HepG2 (cell line): Measurements from ENCODE around the gene PHB1. TPM values are rescaled to one million over a fixed set of nuclear protein-coding genes. Genes with fewer than 3 reads are reported as not detected.

Experiments
- AKAP8 ChIP-seq: sonication (generic); formaldehyde crosslinking; IDR thresholded peaks from 2 replicates; pipeline ENCODE4 v1.5.1; 2020; ENCODE audit warnings: mild to moderate bottlenecking, missing genetic modification reagents
- BORCS8-MEF2B ChIP-seq: sonication (generic); formaldehyde crosslinking; IDR thresholded peaks from 2 replicates; pipeline ENCODE4 v1.8.0; 2022; ENCODE audit warnings: mild to moderate bottlenecking, missing genetic modification reagents
- CREM ChIP-seq, 2 experiments: sonication (generic) in 1 of 2; formaldehyde crosslinking in 1 of 2; IDR thresholded peaks; 2 replicates each; pipeline versions ENCODE4 v1.4.0 to v1.6.1; 2016 to 2020; ENCODE audit warnings: antibody characterized with exemption in 1 of 2, mild to moderate bottlenecking in 1 of 2, missing genetic modification reagents in 1 of 2
- ERF ChIP-seq: IDR thresholded peaks from 2 replicates; pipeline ENCODE4 v1.6.1; 2018; ENCODE audit warnings: missing biosample characterization, missing genetic modification reagents
- HIC2 ChIP-seq: sonication (generic); formaldehyde crosslinking; IDR thresholded peaks from 2 replicates; pipeline ENCODE4 v1.9.0; 2022; ENCODE audit warnings: low read depth, missing genetic modification reagents
- HNRNPL ChIP-seq: fragments of 200-400 bp; formaldehyde crosslinking; IDR thresholded peaks from 2 replicates; pipeline ENCODE4 v1.6.1; 2017; ENCODE audit warnings: mild to moderate bottlenecking, low read depth, low read length
- HOXD1 ChIP-seq: sonication (generic); formaldehyde crosslinking; IDR thresholded peaks from 2 replicates; pipeline ENCODE4 v1.5.0; 2020; ENCODE audit warnings: missing genetic modification reagents
- MAZ ChIP-seq, 2 experiments: sonication (generic) in 1 of 2; formaldehyde crosslinking in 1 of 2; IDR thresholded peaks; 2 replicates each; pipeline versions ENCODE4 v1.5.0 to v1.6.1; 2012 to 2020; ENCODE audit warnings: low read depth in 2 of 2, mild to moderate bottlenecking in 2 of 2, borderline replicate concordance in 1 of 2, improper control_type of control experiment in 1 of 2, low read length in 1 of 2, missing genetic modification reagents in 1 of 2, moderate library complexity in 1 of 2
- POLR2A ChIP-seq, 2 experiments: IDR thresholded peaks; 2 replicates each; pipeline ENCODE4 v1.6.1; 2011; ENCODE audit warnings: low read depth in 2 of 2, low read length in 2 of 2, mild to moderate bottlenecking in 1 of 2, moderate library complexity in 1 of 2; ENCODE audit not compliant: insufficient read depth in 1 of 2
- TRAFD1 ChIP-seq: sonication (generic); formaldehyde crosslinking; IDR thresholded peaks from 2 replicates; pipeline ENCODE4 v1.5.1; 2020; ENCODE audit warnings: missing genetic modification reagents, mild to moderate bottlenecking, borderline replicate concordance
- ZNF318 ChIP-seq: sonication (generic); formaldehyde crosslinking; IDR thresholded peaks from 2 replicates; pipeline ENCODE4 v1.4.0; 2020; ENCODE audit warnings: mild to moderate bottlenecking, missing genetic modification reagents
- ZNF367 ChIP-seq: sonication (generic); formaldehyde crosslinking; IDR thresholded peaks from 2 replicates; pipeline ENCODE4 v1.4.0; 2020; ENCODE audit warnings: missing genetic modification reagents, borderline replicate concordance
- ZNF503 ChIP-seq: sonication (generic); formaldehyde crosslinking; IDR thresholded peaks from 2 replicates; pipeline ENCODE4 v1.4.0; 2020; ENCODE audit warnings: missing genetic modification reagents
- ZNF619 ChIP-seq: sonication (generic); formaldehyde crosslinking; IDR thresholded peaks from 2 replicates; pipeline ENCODE4 v1.4.0; 2020; ENCODE audit warnings: mild to moderate bottlenecking, missing genetic modification reagents
- polyA plus RNA-seq, 8 experiments: library from polyadenylated mRNA; depleted of rRNA in 3 of 8; stranded (reverse) in 7 of 8; unstranded in 1 of 8; fragments of >200 nt; fragmentation: Illumina TruSeq in 4 of 8; extraction: Trizol in 4 of 8; gene quantifications; 2 replicates each; pipeline versions ENCODE4 v1.2.1 to v1.2.3, GENCODE V29; 2011 to 2016; ENCODE audit warnings: low read depth in 4 of 8, missing spikeins in 1 of 8, mixed read lengths in 1 of 8; ENCODE audit not compliant: insufficient read depth in 1 of 8
- total RNA-seq, 5 experiments: library from RNA; depleted of rRNA; stranded (reverse); fragments of >200 nt; fragmentation: Illumina TruSeq; extraction: Trizol; gene quantifications; 2 replicates each; pipeline ENCODE4 v1.2.3, GENCODE V29; 2016; ENCODE audit warnings: low read depth in 1 of 5

The PHB1 gene
- total and polyA plus RNA-seq, 2 of the 13 experiments (the other 11 are each of a cell fraction or from before 2014, with no cell fraction given): 515 to 688 TPM

GRCh38 chr17:49434821-49435670 lies 20.4 kb upstream of the PHB1 start (continued):
- TF ChIP-seq CREM (IDR thresholded peaks at IDR 0.05) (no peak), CREM (CRISPR knock-in tag; IDR thresholded peaks at IDR 0.05) (no peak), AKAP8 (CRISPR knock-in tag) (no peak), HOXD1 (CRISPR knock-in tag) (no peak), HIC2 (CRISPR knock-in tag) (no peak), HNRNPL (no peak), ZNF367 (CRISPR knock-in tag) (no peak), TRAFD1 (CRISPR knock-in tag) (no peak), POLR2A (IDR thresholded peaks at IDR 0.05; ENCODE audit: insufficient read depth in 1 of 2, low read depth in 2 of 2, low read length in 2 of 2) (no peak), ERF (peak; percentile 48; the same call in 1 of the 2 replicates), ZNF318 (CRISPR knock-in tag) (no peak), ZNF619 (CRISPR knock-in tag) (no peak), MAZ (IDR thresholded peaks at IDR 0.05; ENCODE audit: borderline replicate concordance, low read depth, low read length) (peak; percentile 45; the same call in 1 of the 2 replicates), MAZ (CRISPR knock-in tag; IDR thresholded peaks at IDR 0.05; ENCODE audit: low read depth) (no peak), BORCS8-MEF2B (CRISPR knock-in tag) (0 out of 2 replicates have a peak, but pooled peaks have one; percentile 33), ZNF503 (CRISPR knock-in tag) (no peak)
